GM19372 (cell line): ENCODE measurements around the gene ACBD6.
"Not testable (repeated sequence)": the region's sequence is repeated elsewhere in the genome, so short reads cannot be mapped to it uniquely, and the experiment has no call there.

Experiments
- ATAC-seq: cut with Tn5 transposase; IDR thresholded peaks from one replicate; pipeline ENCODE4 v1.9.1; 2021; ENCODE audit warnings: mild to moderate bottlenecking, low read depth, moderate library complexity; ENCODE audit not compliant: unreplicated experiment

The ACBD6 gene

DNA sequence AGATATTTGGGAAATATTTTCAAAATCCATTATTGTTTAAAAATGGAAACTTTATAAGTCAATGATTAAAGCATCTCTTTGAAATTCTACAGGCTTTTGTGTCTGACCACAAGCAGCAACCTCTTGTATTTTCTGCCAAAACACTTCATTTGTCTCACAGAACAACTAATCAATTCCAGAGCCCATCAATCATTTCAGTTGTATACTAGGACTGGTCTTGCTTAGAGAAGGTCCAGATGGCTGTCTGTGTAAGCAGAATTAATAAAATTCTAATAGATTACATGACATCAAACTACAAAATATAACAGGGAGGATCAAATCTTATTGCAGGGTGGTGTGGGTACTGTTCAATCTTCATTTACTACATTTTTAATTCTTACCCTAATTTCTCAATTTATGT, 76.4 kb downstream of the ACBD6 start:
- no peak for ATAC-seq

DNA sequence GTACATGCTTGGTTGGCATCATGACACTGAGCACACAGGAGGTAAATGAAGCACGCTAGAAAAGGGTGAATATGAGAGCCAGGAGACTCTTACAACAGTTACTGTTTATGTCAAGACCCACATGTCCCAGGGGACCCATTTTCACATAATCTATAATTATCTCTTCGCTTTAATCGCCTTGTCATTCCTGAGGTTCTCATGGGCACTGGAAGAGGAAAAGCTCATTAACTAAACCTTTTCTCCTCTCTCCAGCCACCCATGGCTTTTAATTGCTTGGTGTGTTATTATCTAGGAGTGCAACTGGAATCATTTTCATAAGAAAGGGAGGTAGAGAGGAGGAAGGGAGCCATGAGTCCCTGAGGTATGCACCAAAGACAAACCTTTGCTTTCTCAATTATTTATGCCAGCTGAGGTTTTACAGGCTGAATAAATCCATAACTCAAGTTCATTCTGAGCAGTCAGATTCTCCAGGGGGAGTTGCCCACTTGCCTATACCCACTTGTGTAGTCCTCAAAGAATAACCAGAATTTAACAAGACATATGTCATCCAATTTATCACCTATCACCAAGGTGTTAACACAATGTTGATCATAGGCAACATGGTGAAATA, 77.4 kb downstream of the ACBD6 start:
- no peak for ATAC-seq

DNA sequence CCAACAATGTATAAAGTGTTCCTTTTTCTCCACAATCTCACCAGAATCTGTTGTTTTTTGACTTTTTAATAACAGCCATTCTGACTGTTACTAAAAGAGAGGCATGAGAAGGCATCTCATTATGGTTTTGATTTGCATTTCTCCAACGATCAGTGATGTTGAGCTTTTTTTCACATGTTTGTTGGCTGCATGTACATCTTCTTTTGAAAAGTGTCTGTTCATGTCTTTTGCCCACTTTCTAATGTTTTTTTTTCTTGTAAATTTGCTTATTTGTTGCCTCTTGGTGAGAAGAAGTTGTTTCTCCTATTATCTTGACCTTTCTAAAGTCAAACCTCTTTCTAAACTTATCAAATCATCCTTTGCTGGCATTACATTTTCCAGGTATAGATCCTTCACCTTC, 80.8 kb downstream of the ACBD6 start:
- no peak for ATAC-seq

DNA sequence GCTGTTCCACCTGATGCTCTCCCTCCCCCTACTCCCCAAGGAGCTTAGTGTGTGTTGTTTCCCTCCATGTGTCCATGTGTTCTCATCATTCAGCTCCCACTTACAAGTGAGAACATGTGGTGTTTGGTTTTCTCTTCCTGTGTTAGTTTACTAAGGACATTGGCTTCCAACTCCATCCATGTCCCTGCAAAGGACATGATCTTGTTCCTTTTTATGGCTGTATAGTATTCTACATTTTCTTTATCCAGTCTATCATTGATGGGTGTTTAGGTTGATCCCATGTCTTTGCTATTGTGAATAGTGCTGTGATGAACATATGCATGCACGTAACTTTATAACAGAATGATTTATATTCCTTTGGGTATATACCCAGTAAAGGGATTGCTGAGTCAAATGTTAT, 81.2 kb downstream of the ACBD6 start:
- not testable (repeated sequence) for ATAC-seq

DNA sequence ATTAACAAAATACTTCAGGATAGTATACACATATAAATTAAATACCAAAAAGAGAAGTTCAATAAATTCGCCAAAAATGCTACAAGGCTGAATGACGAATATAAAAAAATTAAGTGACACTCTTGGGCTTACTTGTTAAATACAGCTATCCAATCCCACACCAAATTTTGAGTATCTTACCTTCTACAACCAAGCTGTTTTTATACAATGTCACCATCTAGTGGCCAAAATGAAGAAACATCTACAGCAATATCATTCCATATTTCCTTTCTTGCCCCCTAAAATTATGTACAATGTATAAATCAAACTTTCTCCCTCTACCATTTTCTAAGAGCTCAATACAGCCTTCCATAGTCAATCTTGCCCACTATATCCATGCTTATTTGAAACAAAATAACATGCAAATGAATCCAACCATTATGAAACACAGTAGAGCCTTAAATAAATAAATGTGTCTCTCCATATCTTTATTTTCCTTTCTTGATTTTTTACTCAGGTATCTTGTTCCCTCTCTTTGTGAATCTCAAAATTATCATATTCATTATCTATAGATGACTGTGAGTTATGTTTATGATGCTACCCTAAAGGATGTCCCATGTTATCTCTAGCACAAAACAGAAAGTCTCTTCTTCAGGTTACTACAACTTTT, 86.3 kb downstream of the ACBD6 start:
- no peak for ATAC-seq

DNA sequence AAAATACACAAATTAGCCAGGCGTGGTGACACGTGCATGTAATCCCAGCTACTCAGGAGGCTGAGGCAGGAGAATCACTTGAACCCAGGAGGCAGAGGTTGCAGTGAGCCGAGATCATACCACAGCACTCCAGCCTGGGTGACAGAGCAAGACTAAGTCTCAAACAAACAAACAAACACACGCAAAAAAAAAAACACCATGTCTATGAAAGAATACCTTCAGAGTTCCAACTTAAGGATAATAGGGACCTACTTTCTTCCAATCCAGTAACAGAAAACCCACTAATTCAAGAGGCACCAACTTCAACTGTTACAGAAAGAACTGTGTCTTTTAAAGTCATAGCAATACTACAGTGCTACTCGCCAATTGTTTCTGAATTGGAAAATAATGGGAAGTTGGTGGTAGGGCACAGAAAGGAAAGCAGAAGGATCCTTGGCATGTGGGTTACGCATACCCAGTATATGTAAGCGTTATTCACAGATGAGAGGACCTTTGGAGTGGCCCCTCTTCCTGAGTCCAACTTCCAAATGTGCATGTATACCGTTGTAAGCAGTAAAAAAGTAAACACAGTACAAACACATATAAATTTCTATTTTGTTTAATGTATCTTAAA, 87.0 kb downstream of the ACBD6 start:
- ATAC-seq = no peak

DNA sequence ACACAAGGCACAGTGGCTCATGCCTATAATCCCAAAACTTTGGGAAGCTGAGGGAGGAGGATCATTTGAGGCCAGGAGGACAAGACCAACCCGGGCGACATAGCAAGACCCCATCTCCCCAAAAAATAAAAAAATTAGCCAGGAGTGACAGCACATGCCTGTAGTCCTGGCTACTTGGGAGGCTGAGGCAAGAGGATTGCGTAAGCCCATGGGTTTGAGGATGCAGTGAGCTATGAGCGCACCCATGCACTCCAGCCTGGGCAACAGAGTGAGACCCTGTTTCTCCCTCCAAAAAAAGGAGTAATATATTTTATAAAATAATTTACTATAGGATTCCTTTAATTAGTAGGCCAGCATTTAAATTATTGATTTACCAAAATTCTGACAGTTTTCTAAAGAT, 89.8 kb downstream of the ACBD6 start:
- no peak for ATAC-seq

DNA sequence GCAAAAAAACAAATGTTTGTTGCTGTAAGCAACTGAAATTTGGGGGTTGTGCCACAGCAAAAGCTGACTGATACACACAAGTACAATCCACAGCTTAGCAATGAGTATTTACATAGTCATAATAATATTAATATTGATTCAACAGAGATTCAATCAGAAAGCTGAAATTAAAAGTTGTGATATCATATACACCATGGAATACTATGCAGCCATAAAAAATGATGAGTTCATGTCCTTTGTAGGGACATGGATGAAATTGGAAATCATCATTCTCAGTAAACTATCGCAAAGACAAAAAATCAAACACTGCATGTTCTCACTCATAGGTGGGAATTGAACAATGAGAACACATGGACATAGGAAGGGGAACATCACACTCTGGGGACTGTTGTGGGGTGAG, 94.2 kb downstream of the ACBD6 start:
- ATAC-seq = not testable (repeated sequence)

DNA sequence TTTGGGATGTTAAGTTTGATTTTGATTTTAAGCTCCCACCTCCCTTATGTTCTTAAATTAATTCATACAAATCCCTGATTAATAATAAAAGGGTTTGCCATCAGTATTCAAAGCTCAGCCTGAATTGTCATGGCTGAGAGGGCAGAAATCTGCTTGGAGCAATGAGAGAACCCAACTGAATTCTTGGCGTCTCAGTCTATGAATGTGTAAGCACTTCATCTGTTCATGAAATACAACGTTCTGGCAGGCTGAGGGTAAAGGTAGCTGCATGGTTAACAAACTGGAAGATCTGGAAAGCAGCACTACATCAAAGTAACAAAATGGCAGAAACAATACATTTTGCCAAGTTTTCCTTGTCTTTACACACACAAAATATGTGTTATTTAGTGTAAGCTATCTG, 95.3 kb downstream of the ACBD6 start:
- no peak for ATAC-seq

DNA sequence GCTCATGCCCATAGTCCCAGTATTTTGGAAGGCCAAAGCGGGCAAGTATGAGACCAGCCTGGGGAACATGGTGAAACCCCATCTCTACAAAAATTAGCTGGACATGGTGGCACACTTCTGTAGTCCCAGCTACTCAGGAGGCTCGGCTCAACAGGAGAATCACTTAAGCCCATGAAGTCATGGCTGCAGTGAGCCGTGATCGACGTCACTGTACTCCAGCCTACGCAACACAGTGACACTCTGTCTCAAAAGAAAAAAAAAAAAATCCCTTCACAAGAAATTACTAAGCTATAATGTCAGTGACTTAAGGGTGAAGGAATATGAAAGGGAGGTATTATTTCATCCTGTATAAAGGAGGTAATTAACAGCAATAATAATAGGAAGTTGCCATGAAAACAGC, 99.8 kb downstream of the ACBD6 start:
- ATAC-seq = no peak

DNA sequence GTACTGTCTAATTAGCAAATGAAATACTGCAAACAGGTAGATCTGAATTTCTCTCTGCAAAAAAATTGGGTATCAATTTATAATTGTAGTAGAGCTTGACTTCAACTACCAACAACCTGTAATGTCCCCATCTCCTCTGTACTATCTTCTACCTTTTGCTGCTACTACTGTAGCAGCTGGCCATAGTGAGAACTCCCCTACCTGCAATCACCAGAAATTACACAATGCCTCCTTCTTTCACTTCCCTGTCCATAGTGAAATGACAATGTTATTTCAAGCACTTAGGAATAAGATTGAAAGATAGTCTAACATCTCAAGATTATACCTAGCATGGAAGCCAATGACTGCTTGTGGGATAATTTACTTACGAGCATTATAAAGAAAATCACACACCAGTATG, 100.4 kb downstream of the ACBD6 start:
- no peak for ATAC-seq

DNA sequence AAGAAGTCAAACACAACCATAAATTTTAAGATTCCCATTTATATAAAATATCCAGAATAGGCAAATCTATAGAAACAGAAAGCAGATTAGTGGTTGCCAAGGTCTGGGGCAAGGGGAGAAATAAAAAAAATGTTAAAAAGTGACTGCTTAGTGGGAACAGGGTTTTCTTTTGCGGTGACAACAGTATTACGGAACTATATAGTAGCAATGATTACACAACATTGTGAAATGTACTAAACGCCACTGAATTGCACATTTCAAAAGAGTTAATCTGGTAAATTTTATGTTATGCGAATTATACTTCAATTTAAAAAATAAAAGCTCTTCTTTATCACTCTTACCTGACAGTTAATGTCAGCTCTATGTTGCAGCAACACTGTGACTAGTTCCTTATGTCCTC, 105.2 kb downstream of the ACBD6 start:
- no peak for ATAC-seq

DNA sequence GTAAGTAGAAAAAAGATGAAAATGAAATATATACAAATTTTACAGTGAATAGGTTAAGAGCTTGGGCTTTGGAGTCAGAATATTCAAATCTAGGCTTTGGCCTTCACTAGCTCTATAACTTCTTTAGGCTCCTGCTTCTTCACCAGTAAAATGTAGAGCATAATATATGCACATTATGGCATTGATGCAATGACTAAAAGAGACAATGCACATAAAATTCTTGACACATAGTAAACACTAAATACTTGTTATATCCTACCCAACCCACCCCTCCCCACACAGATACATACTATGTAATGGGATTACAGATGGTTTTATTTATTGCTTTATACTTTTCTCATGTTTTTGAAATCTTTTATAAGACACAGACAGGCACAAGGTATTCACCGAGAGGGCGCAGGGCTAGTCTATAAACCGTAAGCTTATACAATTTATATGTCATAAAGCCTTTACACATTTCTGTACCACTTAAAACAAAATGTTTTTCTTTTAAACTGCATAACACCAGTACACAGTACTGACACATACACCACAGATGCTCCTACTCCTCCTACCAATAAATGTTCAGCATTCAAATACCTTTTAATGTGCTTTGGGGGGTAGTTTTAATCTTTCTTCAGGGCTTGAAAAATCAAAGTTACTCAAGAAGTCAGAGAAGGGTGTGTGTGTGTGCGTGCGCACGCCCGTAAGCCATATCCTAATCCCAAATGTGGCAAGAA, 109.8 kb downstream of the ACBD6 start:
- ATAC-seq = no peak

DNA sequence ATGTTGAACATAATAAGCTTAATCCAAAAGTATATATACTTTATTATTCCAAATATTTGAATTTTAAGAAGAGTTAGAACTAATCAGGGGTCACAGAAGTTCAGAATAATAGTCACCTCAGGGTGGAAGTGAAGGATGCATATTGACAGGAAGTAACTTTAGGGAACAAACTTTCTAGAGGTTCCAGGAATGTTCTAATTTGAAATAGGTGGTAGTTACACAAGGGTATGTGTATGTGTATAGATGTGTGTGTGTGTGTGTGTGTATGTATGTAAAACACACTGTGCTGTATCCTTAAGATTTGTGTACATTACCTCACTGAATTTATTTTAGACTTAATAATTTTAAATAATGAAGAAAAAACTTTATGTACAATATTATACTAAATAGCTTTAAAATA, 110.4 kb downstream of the ACBD6 start:
- ATAC-seq = no peak

DNA sequence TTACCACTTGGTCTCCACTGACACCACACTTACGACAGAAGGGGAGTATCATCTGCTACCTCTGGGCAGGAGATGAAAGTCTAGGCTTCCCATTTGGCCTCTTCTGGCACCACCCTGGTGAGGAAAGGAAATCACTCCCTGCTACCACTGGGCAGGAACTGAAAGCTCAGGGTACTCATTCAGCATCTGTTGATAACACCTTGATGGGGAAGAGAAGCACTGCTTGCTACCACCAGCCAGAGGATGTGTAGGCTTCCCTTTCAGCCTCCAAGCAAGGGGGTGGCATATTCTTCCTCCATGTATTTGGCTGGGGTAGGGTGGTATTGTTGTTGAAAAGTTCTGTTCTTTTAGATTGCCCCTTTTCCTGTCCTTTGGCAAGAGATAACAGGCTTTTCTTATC, 115.0 kb downstream of the ACBD6 start:
- no peak for ATAC-seq

DNA sequence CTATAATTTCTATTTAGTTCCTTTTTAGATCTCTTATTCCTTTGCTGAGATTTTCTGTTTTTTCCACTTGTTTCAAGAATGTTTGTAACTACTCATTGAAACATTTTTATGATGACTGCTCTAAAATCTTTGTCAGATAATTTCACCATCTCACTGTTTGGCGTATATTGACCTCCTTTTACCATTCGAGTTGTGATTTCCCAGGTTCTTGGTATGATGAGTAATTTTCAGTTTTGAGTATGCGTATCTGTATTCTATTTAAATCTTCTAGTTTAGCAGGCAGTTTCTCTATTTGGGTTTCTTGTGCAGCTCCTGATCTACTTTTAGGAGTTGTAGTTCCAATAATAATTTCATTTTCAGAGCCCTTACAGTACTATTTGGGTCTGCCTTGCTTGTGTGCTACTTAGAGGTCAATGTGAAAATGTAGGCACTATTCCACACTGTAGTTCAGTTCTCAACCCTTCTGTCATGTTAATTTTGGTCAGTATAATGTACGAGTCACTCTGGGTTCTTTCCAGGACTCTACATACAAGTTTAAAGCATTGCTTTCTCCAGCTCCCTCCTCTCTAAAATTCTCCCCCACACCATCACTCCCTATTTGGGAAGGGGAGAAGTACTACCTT, 115.5 kb downstream of the ACBD6 start:
- no peak for ATAC-seq

DNA sequence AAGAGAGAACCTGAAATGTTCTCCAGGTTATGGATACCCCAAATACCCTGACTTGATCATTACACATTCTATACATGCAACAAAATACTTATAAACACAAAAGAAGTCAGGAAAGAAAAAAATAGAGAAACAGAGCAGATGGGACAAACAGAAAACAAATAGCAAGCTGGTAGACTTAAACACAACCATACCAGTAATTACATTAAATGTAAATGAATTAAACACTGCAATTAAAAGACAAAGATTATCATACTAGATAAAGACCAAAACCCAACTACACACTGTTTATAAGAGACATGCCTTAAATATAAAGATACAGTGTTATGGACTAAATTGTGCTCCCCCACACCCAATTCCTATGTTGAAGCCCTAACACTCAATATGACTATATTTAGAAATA, 117.2 kb downstream of the ACBD6 start:
- ATAC-seq = no peak

DNA sequence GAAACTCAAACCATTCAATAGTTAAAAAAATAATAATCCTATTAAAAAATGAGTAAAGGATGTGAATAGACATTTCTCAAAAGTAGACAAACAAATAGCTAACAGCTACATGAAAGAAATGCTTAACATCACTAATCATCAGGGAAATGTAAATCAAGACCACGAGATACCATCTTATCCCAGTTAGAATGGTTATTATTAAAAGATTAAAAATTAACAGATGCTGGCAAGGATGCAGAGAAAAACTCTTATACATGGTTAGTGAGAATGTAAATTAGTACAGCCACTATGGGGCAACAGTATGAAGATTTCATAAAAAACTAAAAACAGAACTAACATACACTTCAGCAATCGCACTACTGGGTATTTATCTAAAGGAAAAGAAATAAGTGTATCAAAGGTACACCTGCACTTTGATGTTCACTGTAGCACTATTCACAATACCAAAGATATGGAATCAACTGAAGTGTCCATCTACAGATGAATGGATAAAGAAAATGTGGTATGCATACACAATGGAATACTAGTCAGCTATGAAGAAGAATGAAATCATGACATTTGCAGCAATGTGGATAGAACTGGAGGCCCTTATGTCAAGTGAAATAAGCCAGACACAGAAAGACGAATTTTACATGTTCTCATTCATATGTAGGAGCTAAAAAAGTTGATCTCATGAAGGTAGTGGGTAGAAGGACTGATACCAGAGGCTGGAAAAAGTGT, 117.9 kb downstream of the ACBD6 start:
- no peak for ATAC-seq

DNA sequence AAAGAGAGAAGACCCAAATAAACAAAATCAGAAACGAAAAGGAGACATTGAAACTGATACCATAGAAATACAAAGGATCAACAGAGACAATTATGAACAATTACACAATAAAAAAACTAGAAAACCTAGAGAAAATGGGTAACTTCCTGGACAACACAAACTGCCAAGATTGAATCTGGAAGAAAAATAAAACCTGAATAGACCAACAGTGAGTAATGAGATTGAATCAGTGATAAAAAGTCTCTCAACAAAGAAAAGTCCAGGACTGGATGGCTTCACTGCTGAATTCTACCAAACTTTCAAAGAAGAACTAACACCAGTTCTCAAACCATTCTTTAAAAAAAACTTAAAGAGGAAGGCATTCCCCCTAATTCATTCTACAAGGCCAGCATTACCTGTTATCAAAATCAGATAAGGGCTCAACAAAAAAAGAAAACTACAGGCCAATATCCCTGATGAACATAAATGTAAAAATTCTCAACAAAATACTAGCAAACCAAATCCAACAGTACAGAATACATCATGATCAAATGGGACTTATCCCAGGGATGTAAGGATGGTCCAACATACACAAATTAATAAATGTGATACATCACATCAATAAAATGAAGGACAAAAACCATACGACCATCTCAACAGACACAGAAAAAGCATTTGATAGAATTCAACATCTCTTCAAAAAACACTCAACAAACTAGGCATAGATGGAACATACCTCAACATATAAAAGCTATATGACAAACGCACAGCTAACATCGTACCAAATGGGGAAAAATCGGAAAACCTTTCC, 119.9 kb downstream of the ACBD6 start:
- no peak for ATAC-seq

DNA sequence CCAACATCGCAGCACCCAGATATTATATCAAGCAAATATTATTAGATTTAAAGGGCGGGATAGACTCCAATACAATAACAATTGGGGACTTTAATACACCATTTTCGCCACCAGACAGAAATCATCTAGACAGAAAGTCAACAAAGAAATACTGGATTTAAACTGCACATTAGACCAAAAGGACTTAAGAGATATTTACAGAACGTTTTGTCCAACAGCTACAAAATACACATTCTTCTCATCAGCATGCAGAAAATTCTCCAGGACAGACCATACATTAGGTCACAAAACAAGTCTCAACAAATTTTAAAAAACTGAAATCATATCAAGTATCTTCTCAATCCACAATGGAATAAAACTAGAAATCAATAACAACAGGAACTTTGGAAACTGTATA, 121.2 kb downstream of the ACBD6 start:
- ATAC-seq = no peak
